Fibroblast of the aortic adventitia (primary cell): ENCODE data around the gene COL4A4. TPM values are rescaled to one million over a fixed set of nuclear protein-coding genes. Genes with fewer than 3 reads are reported as not detected.

Source experiments
- DNase-seq: peaks from one replicate; pipeline ENCODE4 v3.0.0-alpha.2; 2010; ENCODE audit warnings: low read depth
- H3K4me3 ChIP-seq: 2 replicates; pipeline ENCODE4 v1.5.1; 2011; ENCODE audit warnings: low read depth, mild to moderate bottlenecking, control low read depth, low read length, moderate library complexity
- total RNA-seq: library from RNA; depleted of rRNA; stranded (reverse); fragments of >200 nt; gene quantifications from 2 replicates; pipeline ENCODE4 v1.2.3, GENCODE V29; 2012; ENCODE audit warnings: low replicate concordance
- TF ChIP-seq, protein P1 (sequence below): IDR thresholded peaks from 2 replicates; pipeline ENCODE4 v1.5.1; 2011; ENCODE audit warnings: mild to moderate bottlenecking, low read length, control low read depth, inconsistent platforms; ENCODE audit not compliant: insufficient read depth

The COL4A4 gene
- total RNA-seq, 1 donor = 2.6 TPM

- no peak for DNase-seq
- TF ChIP-seq, protein P1, sequence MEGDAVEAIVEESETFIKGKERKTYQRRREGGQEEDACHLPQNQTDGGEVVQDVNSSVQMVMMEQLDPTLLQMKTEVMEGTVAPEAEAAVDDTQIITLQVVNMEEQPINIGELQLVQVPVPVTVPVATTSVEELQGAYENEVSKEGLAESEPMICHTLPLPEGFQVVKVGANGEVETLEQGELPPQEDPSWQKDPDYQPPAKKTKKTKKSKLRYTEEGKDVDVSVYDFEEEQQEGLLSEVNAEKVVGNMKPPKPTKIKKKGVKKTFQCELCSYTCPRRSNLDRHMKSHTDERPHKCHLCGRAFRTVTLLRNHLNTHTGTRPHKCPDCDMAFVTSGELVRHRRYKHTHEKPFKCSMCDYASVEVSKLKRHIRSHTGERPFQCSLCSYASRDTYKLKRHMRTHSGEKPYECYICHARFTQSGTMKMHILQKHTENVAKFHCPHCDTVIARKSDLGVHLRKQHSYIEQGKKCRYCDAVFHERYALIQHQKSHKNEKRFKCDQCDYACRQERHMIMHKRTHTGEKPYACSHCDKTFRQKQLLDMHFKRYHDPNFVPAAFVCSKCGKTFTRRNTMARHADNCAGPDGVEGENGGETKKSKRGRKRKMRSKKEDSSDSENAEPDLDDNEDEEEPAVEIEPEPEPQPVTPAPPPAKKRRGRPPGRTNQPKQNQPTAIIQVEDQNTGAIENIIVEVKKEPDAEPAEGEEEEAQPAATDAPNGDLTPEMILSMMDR = no peak
- H3K4me3 ChIP-seq = no peak overlapping the region
Observed at GRCh38 chr2:227058888-227059399, 105.1 kb downstream of the COL4A4 start.

DNA sequence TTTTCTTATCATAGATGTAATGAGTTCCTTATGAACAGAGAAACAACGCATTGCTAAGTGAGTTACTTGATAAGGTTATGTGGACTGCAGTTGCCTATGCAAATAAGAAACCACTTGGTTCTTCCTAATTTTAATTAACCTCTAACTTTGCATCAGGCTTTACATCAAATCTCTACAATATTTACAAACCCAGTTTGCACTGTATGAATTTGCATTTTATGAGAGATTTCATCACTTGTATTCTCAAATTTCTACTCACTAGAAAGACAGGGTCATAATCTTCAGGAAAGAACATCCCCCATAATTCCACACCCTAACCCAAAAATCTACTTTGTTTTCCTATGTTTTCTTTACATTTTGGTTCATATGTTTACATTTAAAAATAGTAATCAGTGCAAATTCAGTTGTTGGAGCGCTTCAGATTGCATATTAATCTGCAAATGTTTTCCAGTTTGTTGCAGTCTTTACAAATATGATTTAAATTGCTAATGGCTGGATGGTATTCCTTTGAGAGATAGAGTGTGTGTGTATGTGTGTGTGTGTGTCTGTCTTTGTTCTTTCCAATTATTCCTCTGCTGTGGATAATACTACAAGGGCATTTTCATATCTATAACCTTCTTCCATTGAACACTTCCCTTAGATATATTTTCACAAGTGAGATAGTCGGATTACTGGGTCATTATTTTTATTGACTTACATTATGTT, 106.1 kb downstream of the COL4A4 start:
- DNase-seq = no peak
- TF ChIP-seq, protein P1 = no peak

GRCh38 chr2:227057060-227057459, 106.9 kb downstream of the COL4A4 start:
- TF ChIP-seq, protein P1 = no peak
- H3K4me3 ChIP-seq = no peak overlapping the region
- no peak for DNase-seq

More for the DNA sequence above, 106.1 kb downstream of the COL4A4 start:
- no peak overlapping the region for H3K4me3 ChIP-seq

DNA sequence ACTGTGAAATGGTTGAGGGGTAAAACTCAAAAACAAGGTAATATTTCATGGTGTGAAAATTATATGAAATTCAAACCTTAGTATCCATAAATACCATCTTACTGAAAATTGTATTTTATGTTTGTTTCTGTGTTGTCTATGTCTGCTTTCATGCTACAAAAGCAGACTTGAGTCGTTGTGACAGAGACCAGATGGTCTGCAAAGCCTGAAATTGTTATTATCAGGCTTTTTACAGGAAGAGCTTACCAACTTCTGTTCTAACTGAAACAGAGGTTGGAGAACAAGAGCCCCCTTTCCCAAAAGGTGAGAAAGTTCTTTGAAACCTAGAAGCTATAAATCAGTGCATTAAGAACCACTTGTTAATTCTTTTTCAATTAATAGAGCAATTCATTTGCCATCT, 110.0 kb downstream of the COL4A4 start:
- TF ChIP-seq, protein P1 = no peak
- DNase-seq = no peak
- no peak overlapping the region for H3K4me3 ChIP-seq

- no peak for DNase-seq
- no peak overlapping the region for H3K4me3 ChIP-seq
- TF ChIP-seq, protein P1 = no peak
Observed at GRCh38 chr2:227052879-227053278, 111.1 kb downstream of the COL4A4 start.

GRCh38 chr2:227043981-227044380, 120.0 kb downstream of the COL4A4 start:
- H3K4me3 ChIP-seq = no peak overlapping the region
- TF ChIP-seq, protein P1 = no peak
- no peak for DNase-seq
